ENCODE measurements around the gene BSDC1. TPM values are rescaled to one million over a fixed set of nuclear protein-coding genes. Genes with fewer than 3 reads are reported as not detected.
"Not testable (repeated sequence)": the region's sequence is repeated elsewhere in the genome, so short reads cannot be mapped to it uniquely, and the experiment has no call there.

Gene BSDC1
- total RNA-seq: 10 to 100 TPM; 29.2 to 34.8 TPM

- POLR2A ChIA-PET: interaction anchor here (0.6 to 3.2 kb wide), 7 partner anchors 22 to 255 kb away, joined by 3 to 11 read pairs (median 4); partner anchors contain the start of genes MARCKSL1 and TXLNA
- CTCF ChIA-PET: interaction anchor here (1.0 to 1.4 kb wide), 3 partner anchors 8 to 178 kb away, joined by 3 to 5 read pairs (median 5); no protein-coding TSS in a partner anchor
Measured at GRCh38 chr1:32394141-32394889, at the start of gene BSDC1. BSDC1 (minus strand) TSS chr1:32394441; CDS start chr1:32394414, 27 bp downstream.

GRCh38 chr1:32441467-32441866 is 47.2 kb upstream of the BSDC1 start:
- CTCF ChIA-PET, POLR2A ChIA-PET: not testable (repeated sequence)

- POLR2A ChIA-PET, CTCF ChIA-PET: not testable (repeated sequence)
Measured at GRCh38 chr1:32438777-32439176, 44.5 kb upstream of the BSDC1 start.

GRCh38 chr1:32438136-32438535 is 43.9 kb upstream of the BSDC1 start:
- ChIA-PET CTCF (no interaction called here), POLR2A (no interaction called here)

GRCh38 chr1:32431736-32432400 is 37.6 kb upstream of the BSDC1 start:
- CTCF ChIA-PET: interaction anchor here (0.6 kb wide), 1 partner anchor 94 kb away, joined by 3 read pairs; no protein-coding TSS in a partner anchor

GRCh38 chr1:32427264-32427963 is 33.2 kb upstream of the BSDC1 start:
- POLR2A ChIA-PET: interaction anchor here (0.5 kb wide), 1 partner anchor 337 kb away, joined by 3 read pairs; no protein-coding TSS in a partner anchor
- CTCF ChIA-PET: no interaction called here

More at GRCh38 chr1:32431736-32432400, 37.6 kb upstream of the BSDC1 start:
- POLR2A ChIA-PET: no interaction called here

GRCh38 chr1:32426489-32427255 is 32.4 kb upstream of the BSDC1 start:
- CTCF ChIA-PET: interaction anchor here (0.9 kb wide), 1 partner anchor 26 kb away, joined by 3 read pairs; no protein-coding TSS in a partner anchor
- POLR2A ChIA-PET: no interaction called here

- CTCF ChIA-PET: no interaction called here
- POLR2A ChIA-PET: no interaction called here
Measured at GRCh38 chr1:32421775-32422174, 27.5 kb upstream of the BSDC1 start.

GRCh38 chr1:32414186-32414886 is 20.1 kb upstream of the BSDC1 start:
- CTCF ChIA-PET: interaction anchor here (0.6 to 2.9 kb wide), 3 partner anchors 13 to 44 kb away, joined by 3 to 12 read pairs (median 3); no protein-coding TSS in a partner anchor
- POLR2A ChIA-PET: no interaction called here

- CTCF ChIA-PET: interaction anchor here (0.9 to 1.4 kb wide), 5 partner anchors 9 to 174 kb away, joined by 3 to 12 read pairs (median 5); no protein-coding TSS in a partner anchor
- POLR2A ChIA-PET: no interaction called here
Measured at GRCh38 chr1:32413507-32414185, 19.4 kb upstream of the BSDC1 start.

GRCh38 chr1:32411261-32411660 is 17.0 kb upstream of the BSDC1 start:
- CTCF ChIA-PET: interaction anchor here (1.3 kb wide), 1 partner anchor 11 kb away, joined by 5 read pairs; no protein-coding TSS in a partner anchor

GRCh38 chr1:32406629-32407111 is 12.4 kb upstream of the BSDC1 start:
- POLR2A ChIA-PET: no interaction called here
- CTCF ChIA-PET: no interaction called here

More at GRCh38 chr1:32411261-32411660, 17.0 kb upstream of the BSDC1 start:
- POLR2A ChIA-PET: interaction anchor here (1.0 kb wide), 1 partner anchor 10 kb away, joined by 6 read pairs; no protein-coding TSS in a partner anchor

GRCh38 chr1:32405672-32406467 is 11.6 kb upstream of the BSDC1 start:
- ChIA-PET POLR2A (no interaction called here), CTCF (interaction anchor here (0.7 kb wide), 1 partner anchor 96 kb away, joined by 3 read pairs; no protein-coding TSS in a partner anchor)

- ChIA-PET CTCF (interaction anchor here (0.7 to 1.2 kb wide), 2 partner anchors 8 to 95 kb away, joined by 3 to 5 read pairs; no protein-coding TSS in a partner anchor), POLR2A (no interaction called here)
Measured at GRCh38 chr1:32404946-32405345, 10.7 kb upstream of the BSDC1 start.

- CTCF ChIA-PET: interaction anchor here (0.6 to 2.2 kb wide), 17 partner anchors 9 to 698 kb away, joined by 3 to 12 read pairs (median 3); no protein-coding TSS in a partner anchor
- POLR2A ChIA-PET: interaction anchor here (0.6 to 1.1 kb wide), 3 partner anchors 10 to 698 kb away, joined by 3 to 6 read pairs (median 3); no protein-coding TSS in a partner anchor
Measured at GRCh38 chr1:32400876-32401631, 6.8 kb upstream of the BSDC1 start.

- ChIA-PET POLR2A (no interaction called here), CTCF (interaction anchor here (0.7 to 1.9 kb wide), 5 partner anchors 11 to 388 kb away, joined by 3 to 12 read pairs (median 5); no protein-coding TSS in a partner anchor)
Measured at GRCh38 chr1:32399843-32400242, 5.6 kb upstream of the BSDC1 start.

Measured in activated CD8-positive, alpha-beta memory T cell treated with anti-CD3 and anti-CD28 coated beads for 36 hours (primary cell).